ENCODE results near the gene ATP8B3.

DNA sequence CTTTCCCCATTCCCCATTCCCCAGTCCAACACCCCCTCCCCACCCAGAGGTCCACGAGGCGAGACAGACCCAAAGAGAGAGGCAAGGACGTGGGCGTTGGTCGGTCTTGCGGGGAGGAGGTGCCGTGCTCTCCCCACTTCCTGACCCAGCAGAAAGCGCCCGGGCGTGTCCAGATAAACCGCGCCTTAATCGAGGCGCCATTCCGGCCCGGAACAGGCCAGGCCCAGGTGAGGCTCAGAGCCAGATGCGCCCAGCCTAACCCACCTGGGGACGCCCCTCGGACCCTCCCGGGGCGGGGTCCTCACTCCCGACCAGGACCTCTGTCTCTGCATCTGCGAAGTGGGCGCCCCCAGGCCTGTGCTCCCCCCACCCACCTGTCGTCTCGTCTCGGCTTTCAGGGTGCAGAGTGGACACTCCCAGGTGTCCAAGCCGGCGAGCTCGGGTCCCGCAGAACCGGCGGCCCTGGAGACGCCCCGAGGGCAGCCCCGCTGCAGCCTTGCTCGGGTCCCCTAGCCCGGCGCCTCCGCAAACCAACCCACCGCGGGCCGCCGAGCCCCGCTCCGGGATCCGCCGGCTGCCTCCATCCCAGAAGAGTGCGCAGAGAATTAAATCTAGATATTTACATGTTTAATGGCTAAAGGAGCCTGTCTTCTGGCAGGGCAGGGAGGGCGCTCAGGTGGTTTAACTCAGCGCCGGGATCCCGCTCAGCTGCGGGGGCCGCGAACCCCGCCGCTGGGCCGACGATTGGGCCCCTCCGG, 63.8 kb downstream of the ATP8B3 start:
- TF ChIP-seq, protein P1, sequence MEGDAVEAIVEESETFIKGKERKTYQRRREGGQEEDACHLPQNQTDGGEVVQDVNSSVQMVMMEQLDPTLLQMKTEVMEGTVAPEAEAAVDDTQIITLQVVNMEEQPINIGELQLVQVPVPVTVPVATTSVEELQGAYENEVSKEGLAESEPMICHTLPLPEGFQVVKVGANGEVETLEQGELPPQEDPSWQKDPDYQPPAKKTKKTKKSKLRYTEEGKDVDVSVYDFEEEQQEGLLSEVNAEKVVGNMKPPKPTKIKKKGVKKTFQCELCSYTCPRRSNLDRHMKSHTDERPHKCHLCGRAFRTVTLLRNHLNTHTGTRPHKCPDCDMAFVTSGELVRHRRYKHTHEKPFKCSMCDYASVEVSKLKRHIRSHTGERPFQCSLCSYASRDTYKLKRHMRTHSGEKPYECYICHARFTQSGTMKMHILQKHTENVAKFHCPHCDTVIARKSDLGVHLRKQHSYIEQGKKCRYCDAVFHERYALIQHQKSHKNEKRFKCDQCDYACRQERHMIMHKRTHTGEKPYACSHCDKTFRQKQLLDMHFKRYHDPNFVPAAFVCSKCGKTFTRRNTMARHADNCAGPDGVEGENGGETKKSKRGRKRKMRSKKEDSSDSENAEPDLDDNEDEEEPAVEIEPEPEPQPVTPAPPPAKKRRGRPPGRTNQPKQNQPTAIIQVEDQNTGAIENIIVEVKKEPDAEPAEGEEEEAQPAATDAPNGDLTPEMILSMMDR (IDR thresholded peaks at IDR 0.05): no peak
- no peak for TF ChIP-seq POLR2A (IDR thresholded peaks at IDR 0.05)
